Stimulated activated CD4-positive, alpha-beta T cell treated with anti-CD3 and anti-CD28 coated beads, Interleukin-4, amount 100 ng/mL, for 1 hour (primary cell): ENCODE results near the gene CGRRF1.

Experiments
- DNase-seq: peaks from one replicate; pipeline ENCODE4 v3.0.0-alpha.2; 2020

CGRRF1 gene

DNA sequence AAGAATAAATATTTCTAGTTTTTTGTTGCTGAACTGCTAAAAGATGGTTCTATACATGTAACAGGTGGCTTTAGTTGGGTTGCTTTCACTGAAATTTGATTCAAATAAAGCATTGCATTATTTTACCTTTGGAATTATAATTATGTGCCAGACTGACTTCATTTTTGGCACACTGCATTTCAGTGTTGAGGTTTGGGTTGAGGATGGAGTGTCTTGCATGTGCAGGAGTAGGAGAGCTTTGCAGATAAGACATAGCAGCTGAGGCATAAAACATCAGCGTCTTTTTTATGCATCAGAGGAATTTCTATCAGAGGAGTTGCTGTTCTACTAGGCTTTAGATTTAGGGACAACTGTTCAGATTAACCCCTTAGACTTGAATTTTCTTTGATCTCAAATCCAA lies 74.4 kb downstream of the CGRRF1 start:
- no peak for DNase-seq

DNA sequence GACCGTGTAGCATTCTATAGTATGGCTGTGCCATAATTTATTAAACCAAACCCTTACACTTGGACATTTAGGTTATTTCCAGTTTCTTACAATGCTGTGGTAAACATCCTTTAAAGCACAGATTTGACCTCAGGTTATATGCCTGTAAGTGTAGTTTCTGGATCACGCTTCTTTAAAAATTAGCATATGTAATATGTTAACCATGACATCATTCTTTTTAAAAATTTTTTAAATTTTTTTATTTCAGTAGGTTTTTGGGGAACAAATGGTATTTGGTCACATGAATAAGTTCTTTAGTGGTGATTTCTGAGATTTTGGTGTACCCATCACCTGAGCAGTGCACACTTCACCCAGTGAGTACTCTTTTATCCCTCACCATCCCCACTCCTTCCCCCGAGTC lies 75.5 kb downstream of the CGRRF1 start:
- DNase-seq: no peak
